Memory B cell (primary cell): Measurements from ENCODE around the gene GPR157.
"Not testable (repeated sequence)": the region's sequence is repeated elsewhere in the genome, so short reads cannot be mapped to it uniquely, and the experiment has no call there.

Experiments
- ATAC-seq: fragments of 150-1000 bp; cut with Tn5 transposase; 2 replicates; pipeline ENCODE4 v1.10.0; 2021; ENCODE audit warnings: low read depth, mild to moderate bottlenecking, moderate library complexity
- DNase-seq, 2 donors: peaks; one replicate each; pipeline ENCODE4 v3.0.0; 2022; ENCODE audit warnings: low spot score in 2 of 2
- H3K27ac Mint-ChIP-seq: one replicate; pipeline ENCODE4 v1.8.0; 2022; ENCODE audit warnings: mild to moderate bottlenecking, moderate library complexity, mixed read lengths
- H3K27me3 Mint-ChIP-seq: one replicate; pipeline ENCODE4 v1.8.0; 2022; ENCODE audit warnings: mixed read lengths
- H3K36me3 Mint-ChIP-seq: one replicate; pipeline ENCODE4 v1.8.0; 2022; ENCODE audit warnings: mild to moderate bottlenecking, mixed read lengths
- H3K4me1 Mint-ChIP-seq: one replicate; pipeline ENCODE4 v1.8.0; 2022; ENCODE audit warnings: mixed read lengths
- H3K4me3 Mint-ChIP-seq: one replicate; pipeline ENCODE4 v1.8.0; 2022; ENCODE audit warnings: mild to moderate bottlenecking, moderate library complexity, mixed read lengths
- H3K9me3 Mint-ChIP-seq: one replicate; pipeline ENCODE4 v1.8.0; 2022; ENCODE audit warnings: mixed read lengths

Gene GPR157

GRCh38 chr1:9099555-9099954 lies 29.3 kb downstream of the GPR157 start:
- Mint-ChIP-seq H3K9me3 (no peaks in the 10 kb centered on the region), H3K27ac (no peak overlapping the region), H3K4me1 (no peaks in the 10 kb centered on the region), H3K4me3 (no peak overlapping the region), H3K27me3 (peaks cover 3% of the 10 kb centered on the region), H3K36me3 (peaks cover 7% of the 10 kb centered on the region)
- ATAC-seq (no peak), DNase-seq (no peak)

DNA sequence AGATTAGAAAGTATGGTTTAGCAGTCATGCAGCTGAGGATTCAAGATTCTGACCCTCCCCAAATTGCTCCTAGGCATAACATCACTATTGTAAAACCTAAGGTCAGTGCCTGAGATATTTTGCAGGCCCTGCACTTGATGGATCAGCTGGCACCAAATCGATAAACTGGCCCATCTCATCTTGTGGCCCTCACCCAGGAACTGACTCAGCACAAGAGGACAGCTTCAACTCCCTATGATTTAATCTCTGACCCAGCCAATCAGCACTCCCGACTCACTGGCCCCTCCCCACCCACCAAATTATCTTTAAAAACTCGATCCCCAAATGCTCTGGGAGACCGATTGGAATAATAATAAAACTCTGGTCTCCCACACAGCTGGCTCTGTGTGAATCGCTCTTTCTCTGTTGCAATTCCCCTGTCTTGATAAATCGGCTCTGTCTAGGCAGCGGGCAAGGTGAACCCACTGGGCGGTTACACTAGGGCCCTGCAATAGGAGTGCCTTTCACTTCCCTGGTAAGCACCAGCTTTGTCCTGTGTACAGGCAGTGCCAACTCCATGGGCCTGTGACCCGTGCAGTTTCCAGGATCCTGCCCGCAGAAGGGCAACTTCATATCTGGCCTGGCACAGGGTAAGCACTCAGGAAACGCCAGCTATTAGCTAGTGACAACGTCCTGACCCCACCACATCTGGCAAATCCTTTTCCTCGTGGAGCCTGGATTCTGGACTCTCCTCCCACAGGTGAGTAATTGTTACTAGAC lies 30.8 kb downstream of the GPR157 start:
- Mint-ChIP-seq H3K4me1 (no peaks in the 10 kb centered on the region), H3K9me3 (no peaks in the 10 kb centered on the region), H3K27ac (no peak overlapping the region), H3K36me3 (peaks cover 3% of the 10 kb centered on the region), H3K27me3 (peaks cover 5% of the 10 kb centered on the region), H3K4me3 (no peak overlapping the region)
- ATAC-seq (no peak), DNase-seq (no peak)

GRCh38 chr1:9095818-9096217 lies 33.1 kb downstream of the GPR157 start:
- Mint-ChIP-seq H3K4me3 (no peak overlapping the region), H3K36me3 (no peaks in the 10 kb centered on the region), H3K9me3 (no peaks in the 10 kb centered on the region), H3K4me1 (no peaks in the 10 kb centered on the region), H3K27ac (no peak overlapping the region), H3K27me3 (peaks cover 5% of the 10 kb centered on the region)
- DNase-seq = no peak
- ATAC-seq = no peak

DNA sequence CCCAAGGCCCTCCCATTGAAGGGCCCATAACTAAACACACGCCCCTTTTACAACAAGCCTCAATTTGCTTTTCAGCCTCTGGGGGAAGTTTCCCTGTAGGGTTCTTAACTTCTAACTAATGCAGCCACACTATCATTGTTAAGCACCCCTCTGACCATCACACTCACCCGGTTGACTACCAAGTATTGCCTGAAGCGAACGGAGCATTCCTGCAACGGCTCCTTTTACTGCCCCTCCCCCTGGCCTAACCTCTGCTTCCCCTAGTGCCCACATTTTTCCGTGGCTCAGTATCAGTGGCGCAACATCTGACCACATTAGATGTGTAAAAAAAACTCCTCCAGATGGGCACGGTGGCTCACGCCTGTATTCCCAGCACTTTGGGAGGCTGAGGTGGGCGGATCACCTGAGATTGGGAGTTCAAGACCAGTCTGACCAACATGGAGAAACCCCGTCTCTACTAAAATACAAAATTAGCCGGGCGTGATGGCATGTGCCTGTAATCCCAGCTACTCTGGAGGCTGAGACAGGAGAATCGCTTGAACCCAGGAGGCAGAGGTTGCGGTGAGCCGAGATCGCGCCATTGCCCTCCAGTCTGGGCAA lies 34.8 kb downstream of the GPR157 start:
- not testable (repeated sequence) for ATAC-seq, H3K27me3 Mint-ChIP-seq, H3K9me3 Mint-ChIP-seq, H3K36me3 Mint-ChIP-seq, DNase-seq, H3K4me3 Mint-ChIP-seq, H3K27ac Mint-ChIP-seq, H3K4me1 Mint-ChIP-seq

DNA sequence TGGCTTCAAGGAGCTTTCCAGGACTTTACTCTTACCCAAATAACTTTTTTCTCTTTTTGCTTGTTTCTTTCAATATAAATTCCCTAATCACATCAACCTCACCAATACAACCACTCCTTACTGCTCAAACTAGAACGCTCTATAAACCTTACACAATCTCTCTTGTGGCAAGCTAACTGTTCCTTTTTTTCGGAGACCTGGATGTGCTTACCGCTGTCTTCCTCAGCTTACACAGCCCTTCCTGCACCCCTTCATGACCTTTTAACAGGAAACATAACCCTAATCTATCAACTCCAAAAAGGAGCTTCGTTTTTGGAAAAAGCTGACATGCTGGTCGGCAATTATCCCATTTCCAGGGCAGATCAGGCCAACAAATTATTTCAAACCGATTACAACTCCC lies 35.3 kb downstream of the GPR157 start:
- H3K27me3 Mint-ChIP-seq = peaks cover 8% of the 10 kb centered on the region
- no peaks in the 10 kb centered on the region for H3K9me3 Mint-ChIP-seq
- no peak overlapping the region for H3K4me3 Mint-ChIP-seq
- H3K4me1 Mint-ChIP-seq = no peaks in the 10 kb centered on the region
- DNase-seq (no peak), ATAC-seq (no peak)
- H3K27ac Mint-ChIP-seq = no peak overlapping the region
- H3K36me3 Mint-ChIP-seq = no peaks in the 10 kb centered on the region

GRCh38 chr1:9093091-9093490 lies 35.8 kb downstream of the GPR157 start:
- Mint-ChIP-seq H3K27ac (no peak overlapping the region), H3K27me3 (peaks cover 8% of the 10 kb centered on the region), H3K9me3 (no peaks in the 10 kb centered on the region), H3K4me3 (no peak overlapping the region), H3K36me3 (no peaks in the 10 kb centered on the region), H3K4me1 (no peaks in the 10 kb centered on the region)
- ATAC-seq (no peak), DNase-seq (no peak)

DNA sequence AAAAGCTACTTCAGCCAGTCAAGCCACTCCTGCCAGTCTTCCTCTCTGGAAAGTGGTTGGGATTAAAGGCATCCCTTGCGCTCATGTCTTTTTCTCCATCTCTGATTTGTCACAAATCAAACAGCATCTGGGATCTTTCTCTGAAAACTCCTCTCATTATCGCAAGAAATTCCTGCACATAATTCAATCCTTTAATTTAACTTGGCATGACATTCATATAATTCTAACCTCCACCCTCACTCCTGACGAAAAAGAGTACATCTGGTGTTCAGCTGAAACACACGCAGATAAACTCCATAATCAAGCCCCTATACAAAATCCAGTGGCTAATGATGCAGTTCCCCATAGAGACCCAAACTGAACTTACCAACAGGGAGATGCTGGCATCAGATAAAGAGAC lies 40.1 kb downstream of the GPR157 start:
- H3K4me1 Mint-ChIP-seq = no peaks in the 10 kb centered on the region
- no peak overlapping the region for H3K27ac Mint-ChIP-seq
- ATAC-seq = no peak
- H3K27me3 Mint-ChIP-seq = peaks cover 7% of the 10 kb centered on the region
- no peaks in the 10 kb centered on the region for H3K9me3 Mint-ChIP-seq
- no peak overlapping the region for H3K4me3 Mint-ChIP-seq
- H3K36me3 Mint-ChIP-seq = peaks cover 1% of the 10 kb centered on the region
- no peak for DNase-seq

GRCh38 chr1:9087411-9088125 lies 41.3 kb downstream of the GPR157 start:
- Mint-ChIP-seq H3K9me3 (no peaks in the 10 kb centered on the region), H3K4me3 (no peak overlapping the region), H3K4me1 (peaks cover 2% of the 10 kb centered on the region), H3K27ac (no peak overlapping the region), H3K27me3 (peaks cover 7% of the 10 kb centered on the region), H3K36me3 (peaks cover 1% of the 10 kb centered on the region)
- DNase-seq (no peak), ATAC-seq (no peak)

DNA sequence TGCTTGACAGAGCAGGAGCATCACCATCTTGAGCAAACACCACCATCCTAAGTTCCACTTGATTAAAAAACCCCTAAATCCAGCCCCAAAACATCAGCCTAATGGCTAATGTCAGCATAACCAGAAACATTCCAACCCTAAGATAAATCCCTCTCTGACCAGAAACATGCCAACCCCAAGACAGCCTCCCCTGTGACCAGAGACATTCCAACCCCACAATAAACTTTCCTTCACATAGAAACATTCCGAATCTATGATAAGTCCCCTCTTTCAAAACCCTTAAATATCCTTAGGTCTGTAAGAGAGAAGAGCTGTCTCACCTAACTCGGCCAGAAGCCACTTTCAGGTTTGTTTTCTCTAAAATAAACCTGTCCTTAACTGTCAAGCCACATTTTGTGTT lies 42.1 kb downstream of the GPR157 start:
- H3K4me3 Mint-ChIP-seq = no peak overlapping the region
- H3K27me3 Mint-ChIP-seq = peaks cover 7% of the 10 kb centered on the region
- ATAC-seq = no peak
- DNase-seq = no peak
- peaks cover 1% of the 10 kb centered on the region for H3K36me3 Mint-ChIP-seq
- H3K9me3 Mint-ChIP-seq = no peaks in the 10 kb centered on the region
- H3K4me1 Mint-ChIP-seq = peaks cover 5% of the 10 kb centered on the region
- H3K27ac Mint-ChIP-seq = no peak overlapping the region

- Mint-ChIP-seq H3K27me3 (peaks cover 11% of the 10 kb centered on the region), H3K4me3 (no peak overlapping the region), H3K4me1 (peaks cover 5% of the 10 kb centered on the region), H3K36me3 (peaks cover 1% of the 10 kb centered on the region), H3K27ac (no peak overlapping the region), H3K9me3 (no peaks in the 10 kb centered on the region)
- DNase-seq = no peak
- no peak for ATAC-seq
Measured at GRCh38 chr1:9086045-9086444, 42.9 kb downstream of the GPR157 start.

DNA sequence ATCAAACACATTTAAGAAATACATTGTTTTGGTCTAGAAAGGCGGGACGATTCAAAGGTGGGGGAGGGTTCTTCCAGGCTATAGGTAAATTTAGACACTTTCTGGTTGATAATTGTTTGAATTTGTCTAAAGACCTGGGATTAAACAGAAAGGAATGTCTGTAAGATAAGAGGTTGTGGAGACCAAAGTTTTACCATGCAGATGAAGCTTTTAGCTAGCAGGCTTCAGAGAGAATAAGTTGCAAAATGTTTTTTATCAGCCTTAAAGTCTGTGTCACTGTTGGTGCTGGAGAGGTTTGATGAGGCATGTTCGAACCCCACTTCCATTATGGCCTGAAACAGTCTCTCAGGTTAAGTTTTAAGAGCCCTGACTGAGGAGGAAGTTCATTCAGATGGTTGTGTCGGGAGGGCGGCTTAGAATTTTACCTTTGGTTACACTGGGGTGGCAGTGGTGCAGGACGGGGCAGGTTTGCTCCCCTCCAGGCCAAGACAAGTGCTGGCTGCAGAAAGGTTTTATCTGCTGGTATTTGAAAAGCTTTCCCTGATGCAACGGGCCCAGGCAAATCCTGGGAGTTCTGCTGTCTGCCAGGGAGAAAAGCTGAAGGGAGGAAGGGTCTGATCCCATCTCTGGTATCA lies 43.5 kb downstream of the GPR157 start:
- Mint-ChIP-seq H3K9me3 (peaks cover 1% of the 10 kb centered on the region), H3K36me3 (peaks cover 3% of the 10 kb centered on the region), H3K4me3 (no peak overlapping the region), H3K27ac (no peak overlapping the region), H3K27me3 (peaks cover 12% of the 10 kb centered on the region), H3K4me1 (peaks cover 7% of the 10 kb centered on the region)
- ATAC-seq = no peak
- no peak for DNase-seq

- DNase-seq = no peak
- H3K4me3 Mint-ChIP-seq = no peak overlapping the region
- no peak overlapping the region for H3K27ac Mint-ChIP-seq
- peaks cover 2% of the 10 kb centered on the region for H3K9me3 Mint-ChIP-seq
- peaks cover 10% of the 10 kb centered on the region for H3K4me1 Mint-ChIP-seq
- peaks cover 15% of the 10 kb centered on the region for H3K27me3 Mint-ChIP-seq
- no peak for ATAC-seq
- peaks cover 3% of the 10 kb centered on the region for H3K36me3 Mint-ChIP-seq
Measured at GRCh38 chr1:9084906-9085305, 44.0 kb downstream of the GPR157 start.

DNA sequence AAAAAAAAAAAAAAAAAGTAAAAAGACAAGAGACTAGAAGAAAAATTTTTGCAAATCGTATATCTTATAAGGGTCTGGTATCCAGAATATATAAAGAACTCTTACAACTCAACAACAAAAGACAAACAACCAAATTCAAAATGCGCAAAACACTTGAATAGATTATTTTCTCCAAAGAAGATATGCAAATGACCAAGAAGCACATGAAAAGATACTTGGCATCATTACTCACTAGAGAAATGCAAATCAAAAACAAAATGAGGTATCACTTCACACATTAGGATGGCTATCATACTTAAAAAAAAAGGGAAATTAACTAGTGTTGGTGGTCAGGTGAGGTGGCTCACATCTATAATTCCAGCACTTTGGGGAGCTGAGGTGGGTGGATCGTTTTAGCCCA lies 47.4 kb downstream of the GPR157 start:
- DNase-seq = no peak
- Mint-ChIP-seq H3K36me3 (peaks cover 1% of the 10 kb centered on the region), H3K27me3 (peaks cover 15% of the 10 kb centered on the region), H3K9me3 (peaks cover 4% of the 10 kb centered on the region), H3K4me3 (no peak overlapping the region), H3K4me1 (peaks cover 23% of the 10 kb centered on the region), H3K27ac (no peak overlapping the region)
- ATAC-seq = no peak

DNA sequence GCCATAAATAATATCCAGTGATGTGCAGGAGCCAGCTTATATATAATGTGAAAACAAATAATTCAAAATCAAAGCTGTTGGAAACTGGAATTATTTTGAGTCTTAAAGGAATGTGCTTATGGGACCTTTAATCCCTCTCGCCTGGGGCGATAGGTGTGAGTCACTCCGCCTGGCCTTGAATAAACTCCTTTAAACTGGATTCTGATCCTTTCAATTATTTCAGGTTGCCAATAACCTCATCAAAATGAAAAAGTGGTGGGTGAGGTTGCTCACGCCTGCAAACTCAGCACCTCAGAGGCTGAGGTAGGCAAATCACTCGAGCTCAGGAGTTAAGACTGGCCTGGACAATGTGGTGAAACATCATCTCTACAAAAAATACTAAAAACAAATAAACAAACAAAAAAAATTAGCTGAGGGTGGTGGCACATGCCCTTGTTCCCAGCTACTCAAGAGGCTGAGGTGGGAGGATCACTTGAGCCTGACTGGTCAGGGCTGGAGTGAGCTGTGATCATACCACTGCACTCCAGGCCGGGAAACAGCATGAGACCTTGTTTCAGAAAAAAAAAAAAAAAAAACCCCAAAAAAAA lies 48.1 kb downstream of the GPR157 start:
- H3K27ac Mint-ChIP-seq = no peak overlapping the region

More for the DNA sequence above, 48.1 kb downstream of the GPR157 start:
- peaks cover 28% of the 10 kb centered on the region for H3K4me1 Mint-ChIP-seq
- H3K4me3 Mint-ChIP-seq = no peak overlapping the region
- DNase-seq = no peak
- H3K9me3 Mint-ChIP-seq = peaks cover 4% of the 10 kb centered on the region
- ATAC-seq = no peak
- peaks cover 15% of the 10 kb centered on the region for H3K27me3 Mint-ChIP-seq
- peaks cover 1% of the 10 kb centered on the region for H3K36me3 Mint-ChIP-seq
